HL-60 (cell line): ENCODE measurements around the gene LEF1.

Source experiments
- CTCF ChIP-seq: IDR thresholded peaks from one replicate; pipeline ENCODE4 v1.5.1; 2011; ENCODE audit warnings: low read length, control low read depth, inconsistent platforms; ENCODE audit not compliant: insufficient read depth
- POLR2AphosphoS5 ChIP-seq: IDR thresholded peaks from 2 replicates; pipeline ENCODE4 v1.6.1; 2012; ENCODE audit warnings: low read depth
- TF ChIP-seq, protein P1 (sequence below): IDR thresholded peaks from 2 replicates; pipeline ENCODE4 v1.6.1; 2012; ENCODE audit warnings: low read depth; ENCODE audit not compliant: insufficient replicate concordance

- TF ChIP-seq CTCF (no peak), POLR2AphosphoS5 (no peak)
- TF ChIP-seq, protein P1, sequence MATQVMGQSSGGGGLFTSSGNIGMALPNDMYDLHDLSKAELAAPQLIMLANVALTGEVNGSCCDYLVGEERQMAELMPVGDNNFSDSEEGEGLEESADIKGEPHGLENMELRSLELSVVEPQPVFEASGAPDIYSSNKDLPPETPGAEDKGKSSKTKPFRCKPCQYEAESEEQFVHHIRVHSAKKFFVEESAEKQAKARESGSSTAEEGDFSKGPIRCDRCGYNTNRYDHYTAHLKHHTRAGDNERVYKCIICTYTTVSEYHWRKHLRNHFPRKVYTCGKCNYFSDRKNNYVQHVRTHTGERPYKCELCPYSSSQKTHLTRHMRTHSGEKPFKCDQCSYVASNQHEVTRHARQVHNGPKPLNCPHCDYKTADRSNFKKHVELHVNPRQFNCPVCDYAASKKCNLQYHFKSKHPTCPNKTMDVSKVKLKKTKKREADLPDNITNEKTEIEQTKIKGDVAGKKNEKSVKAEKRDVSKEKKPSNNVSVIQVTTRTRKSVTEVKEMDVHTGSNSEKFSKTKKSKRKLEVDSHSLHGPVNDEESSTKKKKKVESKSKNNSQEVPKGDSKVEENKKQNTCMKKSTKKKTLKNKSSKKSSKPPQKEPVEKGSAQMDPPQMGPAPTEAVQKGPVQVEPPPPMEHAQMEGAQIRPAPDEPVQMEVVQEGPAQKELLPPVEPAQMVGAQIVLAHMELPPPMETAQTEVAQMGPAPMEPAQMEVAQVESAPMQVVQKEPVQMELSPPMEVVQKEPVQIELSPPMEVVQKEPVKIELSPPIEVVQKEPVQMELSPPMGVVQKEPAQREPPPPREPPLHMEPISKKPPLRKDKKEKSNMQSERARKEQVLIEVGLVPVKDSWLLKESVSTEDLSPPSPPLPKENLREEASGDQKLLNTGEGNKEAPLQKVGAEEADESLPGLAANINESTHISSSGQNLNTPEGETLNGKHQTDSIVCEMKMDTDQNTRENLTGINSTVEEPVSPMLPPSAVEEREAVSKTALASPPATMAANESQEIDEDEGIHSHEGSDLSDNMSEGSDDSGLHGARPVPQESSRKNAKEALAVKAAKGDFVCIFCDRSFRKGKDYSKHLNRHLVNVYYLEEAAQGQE, result no peak
Measured at GRCh38 chr4:108107101-108107500, 61.6 kb downstream of the LEF1 start.
